HepG2 (cell line): ENCODE data around the gene PHRF1. TPM values are rescaled to one million over a fixed set of nuclear protein-coding genes. Genes with fewer than 3 reads are reported as not detected.
A peak's percentile ranks its signal among the peaks of the same experiment; 100 is the strongest.

ENCODE experiments used
- CBX2 ChIP-seq, 2 experiments: fragments of 200-600 bp in 1 of 2; sonication (generic); formaldehyde crosslinking in 1 of 2; IDR thresholded peaks; 2 replicates each; pipeline versions ENCODE4 v1.7.0 to v1.8.1; 2018 to 2022; ENCODE audit warnings: low read depth in 2 of 2, low read length in 1 of 2, mild to moderate bottlenecking in 1 of 2, missing genetic modification reagents in 1 of 2
- CREB3 ChIP-seq: sonication (generic); formaldehyde crosslinking; IDR thresholded peaks from 2 replicates; pipeline ENCODE4 v1.5.0; 2020; ENCODE audit warnings: missing genetic modification reagents
- EP300 ChIP-seq, 3 experiments: sonication (generic) in 1 of 3; formaldehyde crosslinking in 1 of 3; IDR thresholded peaks; 2 replicates each; pipeline versions ENCODE4 v1.5.1 to v1.6.1; 2011 to 2020; ENCODE audit warnings: low read depth in 2 of 3, low read length in 2 of 3, borderline replicate concordance in 1 of 3, improper control_type of control experiment in 1 of 3, mild to moderate bottlenecking in 1 of 3, missing genetic modification reagents in 1 of 3, moderate library complexity in 1 of 3
- HDAC2 ChIP-seq: sonication (generic); formaldehyde crosslinking; IDR thresholded peaks from 2 replicates; pipeline ENCODE4 v1.4.0; 2020; ENCODE audit warnings: missing genetic modification reagents
- HNRNPK ChIP-seq: fragments of 200-400 bp; formaldehyde crosslinking; IDR thresholded peaks from 2 replicates; pipeline ENCODE4 v1.6.1; 2018; ENCODE audit warnings: low read length, low read depth, moderate library complexity, mild to moderate bottlenecking; ENCODE audit not compliant: poor library complexity, severe bottlenecking
- MTA3 ChIP-seq: sonication (generic); formaldehyde crosslinking; IDR thresholded peaks from 2 replicates; pipeline ENCODE4 v1.4.0; 2020; ENCODE audit warnings: missing genetic modification reagents
- NFE2L2 ChIP-seq: fragments of 150-350 bp; IDR thresholded peaks from 2 replicates; pipeline ENCODE4 v1.6.1; 2014; ENCODE audit warnings: low read length
- NFKB2 ChIP-seq: sonication (generic); formaldehyde crosslinking; IDR thresholded peaks from 2 replicates; pipeline ENCODE4 v1.4.0; 2020; ENCODE audit warnings: missing genetic modification reagents, borderline replicate concordance
- TBX3 ChIP-seq: fragments of 450-650 bp; IDR thresholded peaks from 2 replicates; pipeline ENCODE4 v1.6.1; 2017; ENCODE audit warnings: antibody characterized with exemption, mild to moderate bottlenecking, inconsistent platforms, borderline replicate concordance
- ZBED4 ChIP-seq: sonication (generic); formaldehyde crosslinking; IDR thresholded peaks from 2 replicates; pipeline ENCODE4 v1.4.0; 2020; ENCODE audit warnings: missing genetic modification reagents, borderline replicate concordance
- ZBTB34 ChIP-seq: sonication (generic); formaldehyde crosslinking; IDR thresholded peaks from 2 replicates; pipeline ENCODE4 v1.8.0; 2022; ENCODE audit warnings: mild to moderate bottlenecking, missing genetic modification reagents
- ZBTB37 ChIP-seq: sonication (generic); formaldehyde crosslinking; IDR thresholded peaks from 2 replicates; pipeline ENCODE4 v1.4.0; 2020; ENCODE audit warnings: mild to moderate bottlenecking, missing genetic modification reagents
- ZBTB7B ChIP-seq: sonication (generic); formaldehyde crosslinking; IDR thresholded peaks from 2 replicates; pipeline ENCODE4 v1.4.0; 2020; ENCODE audit warnings: missing genetic modification reagents
- ZNF253 ChIP-seq: sonication (generic); formaldehyde crosslinking; IDR thresholded peaks from 2 replicates; pipeline ENCODE4 v1.8.0; 2022; ENCODE audit warnings: mild to moderate bottlenecking, missing genetic modification reagents, borderline replicate concordance
- ZNF34 ChIP-seq: sonication (generic); formaldehyde crosslinking; IDR thresholded peaks from 2 replicates; pipeline ENCODE4 v1.4.0; 2020; ENCODE audit warnings: mild to moderate bottlenecking, missing genetic modification reagents, borderline replicate concordance
- ZNF350 ChIP-seq: sonication (generic); formaldehyde crosslinking; IDR thresholded peaks from 2 replicates; pipeline ENCODE4 v1.4.0; 2020; ENCODE audit warnings: mild to moderate bottlenecking, low read depth, missing genetic modification reagents, borderline replicate concordance
- ZNF777 ChIP-seq: sonication (generic); formaldehyde crosslinking; IDR thresholded peaks from 2 replicates; pipeline ENCODE4 v1.4.0; 2020; ENCODE audit warnings: missing genetic modification reagents
- ZNF781 ChIP-seq: sonication (generic); formaldehyde crosslinking; IDR thresholded peaks from 2 replicates; pipeline ENCODE4 v1.5.1; 2020; ENCODE audit warnings: borderline replicate concordance, mild to moderate bottlenecking, missing genetic modification reagents; ENCODE audit errors: not compliant biosample characterization
- polyA plus RNA-seq, 8 experiments: library from polyadenylated mRNA; depleted of rRNA in 3 of 8; stranded (reverse) in 7 of 8; unstranded in 1 of 8; fragments of >200 nt; fragmentation: Illumina TruSeq in 4 of 8; extraction: Trizol in 4 of 8; gene quantifications; 2 replicates each; pipeline versions ENCODE4 v1.2.1 to v1.2.3, GENCODE V29; 2011 to 2016; ENCODE audit warnings: low read depth in 4 of 8, missing spikeins in 1 of 8, mixed read lengths in 1 of 8; ENCODE audit not compliant: insufficient read depth in 1 of 8
- total RNA-seq, 5 experiments: library from RNA; depleted of rRNA; stranded (reverse); fragments of >200 nt; fragmentation: Illumina TruSeq; extraction: Trizol; gene quantifications; 2 replicates each; pipeline ENCODE4 v1.2.3, GENCODE V29; 2016; ENCODE audit warnings: low read depth in 1 of 5

Gene PHRF1
- total and polyA plus RNA-seq, 2 of the 13 experiments (the other 11 are each of a cell fraction or from before 2014, with no cell fraction given) = 8.2 to 16.7 TPM

GRCh38 chr11:536841-537621 lies 39.2 kb upstream of the PHRF1 start, which contains the start of gene LRRC56 (continued):
- TF ChIP-seq CREB3 (CRISPR knock-in tag) = no peak
- TF ChIP-seq EP300 (IDR thresholded peaks at IDR 0.05; ENCODE audit: low read depth in 2 of 2, low read length in 2 of 2) = no peak
- 0 out of 2 replicates have a peak, but pooled peaks have one; percentile 16 for TF ChIP-seq EP300 (CRISPR knock-in tag; IDR thresholded peaks at IDR 0.05; ENCODE audit: borderline replicate concordance)
- TF ChIP-seq ZNF253 (CRISPR knock-in tag) = 0 out of 2 replicates have a peak, but pooled peaks have one; percentile 50
- TF ChIP-seq ZNF777 (CRISPR knock-in tag) = no peak
- TF ChIP-seq ZBED4 (CRISPR knock-in tag) = no peak
- no peak for TF ChIP-seq TBX3
- TF ChIP-seq HDAC2 (CRISPR knock-in tag) = no peak
- no peak for TF ChIP-seq NFE2L2
- no peak for TF ChIP-seq NFKB2 (CRISPR knock-in tag)
- TF ChIP-seq HNRNPK = no peak
- TF ChIP-seq ZBTB34 = no peak
- TF ChIP-seq CBX2 (IDR thresholded peaks at IDR 0.05; ENCODE audit: low read depth, low read length) = no peak
- TF ChIP-seq CBX2 (CRISPR knock-in tag; IDR thresholded peaks at IDR 0.05; ENCODE audit: low read depth) = no peak
- no peak for TF ChIP-seq ZNF350 (CRISPR knock-in tag)
- 0 out of 2 replicates have a peak, but pooled peaks have one; percentile 30 for TF ChIP-seq ZBTB7B (CRISPR knock-in tag)
- no peak for TF ChIP-seq ZBTB37
- no peak for TF ChIP-seq MTA3 (CRISPR knock-in tag)
- no peak for TF ChIP-seq ZNF781
- TF ChIP-seq ZNF34 (CRISPR knock-in tag) = no peak
